HK-2 (cell line): ENCODE measurements around the gene ACAD10.

ENCODE experiments used
- DNase-seq: peaks from one replicate; pipeline ENCODE4 v3.0.0-alpha.2; 2018; ENCODE audit not compliant: unreplicated experiment

The ACAD10 gene

GRCh38 chr12:111776836-111777344 is 91.0 kb downstream of the ACAD10 start:
- DNase-seq: no peak

- peak; percentile 62 for DNase-seq
Observed at GRCh38 chr12:111777345-111778045, 91.6 kb downstream of the ACAD10 start.

GRCh38 chr12:111780166-111780565 is 94.3 kb downstream of the ACAD10 start:
- no peak for DNase-seq

- no peak for DNase-seq
Observed at GRCh38 chr12:111780615-111781014, 94.8 kb downstream of the ACAD10 start.

GRCh38 chr12:111781085-111781658 is 95.3 kb downstream of the ACAD10 start:
- no peak for DNase-seq

- no peak for DNase-seq
Observed at GRCh38 chr12:111783046-111783445, 97.2 kb downstream of the ACAD10 start.

- no peak for DNase-seq
Observed at GRCh38 chr12:111784953-111785352, 99.1 kb downstream of the ACAD10 start.

GRCh38 chr12:111785651-111786050 is 99.8 kb downstream of the ACAD10 start:
- DNase-seq: no peak

- no peak for DNase-seq
Observed at GRCh38 chr12:111788178-111788654, 102.4 kb downstream of the ACAD10 start.

GRCh38 chr12:111789779-111790178 is 103.9 kb downstream of the ACAD10 start:
- no peak for DNase-seq

GRCh38 chr12:111791507-111791906 is 105.7 kb downstream of the ACAD10 start:
- DNase-seq: no peak

GRCh38 chr12:111792155-111792855 is 106.5 kb downstream of the ACAD10 start:
- no peak for DNase-seq

- DNase-seq: no peak
Observed at GRCh38 chr12:111792856-111793235, 107.0 kb downstream of the ACAD10 start.

GRCh38 chr12:111798182-111798581 is 112.3 kb downstream of the ACAD10 start:
- no peak for DNase-seq

- no peak for DNase-seq
Observed at GRCh38 chr12:111799758-111800157, 113.9 kb downstream of the ACAD10 start.

- DNase-seq: no peak
Observed at GRCh38 chr12:111803038-111803626, 117.3 kb downstream of the ACAD10 start.

GRCh38 chr12:111803851-111804250 is 118.0 kb downstream of the ACAD10 start:
- DNase-seq: no peak

- DNase-seq: no peak
Observed at GRCh38 chr12:111806304-111806703, 120.5 kb downstream of the ACAD10 start.
